Fibroblast of lung (primary cell): ENCODE results near the gene DLG2. TPM values are rescaled to one million over a fixed set of nuclear protein-coding genes. Genes with fewer than 3 reads are reported as not detected.
A peak's percentile ranks its signal among the peaks of the same experiment; 100 is the strongest.

Source experiments
- DNase-seq, 2 donors: peaks; one replicate each; pipeline versions ENCODE4 v3.0.0 to v3.0.0-alpha.2; 2010; ENCODE audit warnings: low read depth in 2 of 2
- H2AFZ ChIP-seq: 2 replicates; pipeline ENCODE4 v1.5.1; 2012; ENCODE audit warnings: low read length, control low read depth, inconsistent platforms
- H3K27ac ChIP-seq: 2 replicates; pipeline ENCODE4 v1.5.1; 2011; ENCODE audit warnings: low read length, control low read depth; ENCODE audit not compliant: insufficient read depth
- H3K27me3 ChIP-seq: 2 replicates; pipeline ENCODE4 v1.5.1; 2011; ENCODE audit warnings: mild to moderate bottlenecking, low read length; ENCODE audit not compliant: control insufficient read depth, insufficient read depth
- H3K36me3 ChIP-seq: 2 replicates; pipeline ENCODE4 v1.5.1; 2011; ENCODE audit warnings: low read length; ENCODE audit not compliant: control insufficient read depth, insufficient read depth
- H3K4me1 ChIP-seq: 2 replicates; pipeline ENCODE4 v1.5.1; 2011; ENCODE audit warnings: low read length; ENCODE audit not compliant: control insufficient read depth, insufficient read depth; ENCODE audit errors: extremely low read depth
- H3K4me2 ChIP-seq: 2 replicates; pipeline ENCODE4 v1.5.1; 2011; ENCODE audit warnings: low read length, control low read depth; ENCODE audit not compliant: insufficient read depth; ENCODE audit errors: extremely low read depth
- H3K4me3 ChIP-seq, 4 experiments: fragments of 200-600 bp in 1 of 4; sonication (generic) in 1 of 4; replicated peaks in 1 of 4; 2 replicates each; pipeline ENCODE4 v1.5.1; 2011 to 2016; ENCODE audit warnings: low read length in 4 of 4, low read depth in 3 of 4, mild to moderate bottlenecking in 3 of 4, control low read depth in 2 of 4, inconsistent platforms in 1 of 4, mixed read lengths in 1 of 4; ENCODE audit not compliant: insufficient read depth in 1 of 4; ENCODE audit errors: control extremely low read depth in 1 of 4
- H3K79me2 ChIP-seq: 2 replicates; pipeline ENCODE4 v1.5.1; 2012; ENCODE audit warnings: mild to moderate bottlenecking, low read length, inconsistent platforms; ENCODE audit not compliant: control insufficient read depth, insufficient read depth
- H3K9ac ChIP-seq: 2 replicates; pipeline ENCODE4 v1.5.1; 2011; ENCODE audit warnings: mild to moderate bottlenecking, low read length, control low read depth; ENCODE audit not compliant: insufficient read depth
- H3K9me3 ChIP-seq: 2 replicates; pipeline ENCODE4 v1.5.1; 2012; ENCODE audit warnings: low read depth, low read length; ENCODE audit not compliant: control insufficient read depth, insufficient read depth
- H4K20me1 ChIP-seq: 2 replicates; pipeline ENCODE4 v1.5.1; 2011; ENCODE audit warnings: low read length; ENCODE audit not compliant: control insufficient read depth, insufficient read depth; ENCODE audit errors: extremely low read depth
- EZH2 ChIP-seq: IDR thresholded peaks from 2 replicates; pipeline ENCODE4 v1.5.1; 2012; ENCODE audit warnings: low read length, control low read depth, mild to moderate bottlenecking; ENCODE audit errors: missing control alignments
- polyA plus RNA-seq, 2 donors: library from polyadenylated mRNA; depleted of rRNA in 1 of 2; stranded (reverse) in 1 of 2; unstranded in 1 of 2; fragments of >200 nt; gene quantifications; 2 replicates each; pipeline ENCODE4 v1.2.1, GENCODE V29; 2011 to 2012; ENCODE audit warnings: missing spikeins in 1 of 2
- total RNA-seq: library from RNA; depleted of rRNA; stranded (reverse); fragments of >200 nt; gene quantifications from 2 replicates; pipeline ENCODE4 v1.2.1, GENCODE V29; 2014
- TF ChIP-seq, protein P1 (sequence below), 2 donors: IDR thresholded peaks in 1 of 2; conservative IDR thresholded peaks in 1 of 2; 1 replicate in 1 of 2; 2 replicates in 1 of 2; pipeline ENCODE4 v1.5.1; 2011 to 2012; ENCODE audit warnings: low read length in 2 of 2, control low read depth in 1 of 2, inconsistent platforms in 1 of 2, low read depth in 1 of 2, mild to moderate bottlenecking in 1 of 2

DLG2 gene
- total and polyA plus RNA-seq, 2 donors (not counting 1 experiment from before 2014, with no cell fraction given), result 0.77 to 2.3 TPM

DNA sequence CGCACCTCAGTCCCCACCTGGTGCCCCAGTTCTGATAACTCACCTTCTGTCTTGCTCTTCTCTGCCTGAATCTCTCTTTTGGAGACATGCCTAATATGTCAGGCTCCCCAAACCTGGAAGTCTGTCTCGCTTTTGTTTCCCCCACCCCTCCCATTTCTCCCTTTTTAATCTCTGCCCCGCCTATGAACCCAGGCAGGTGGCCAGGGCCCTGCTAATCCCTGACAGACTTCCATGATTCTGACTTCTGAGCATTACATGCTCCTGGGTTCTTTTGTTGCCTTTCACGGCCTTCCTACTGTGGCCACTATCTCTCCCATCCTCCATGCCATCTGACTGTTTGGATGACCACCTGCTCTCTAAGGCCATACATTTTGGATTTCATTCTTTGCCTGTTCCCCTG lies 1220.1 kb downstream of the DLG2 start:
- no peak overlapping the region for H3K27ac ChIP-seq
- no peaks in the 10 kb centered on the region for H3K9me3 ChIP-seq
- no peaks in the 10 kb centered on the region for H3K27me3 ChIP-seq
- H3K79me2 ChIP-seq, result no peaks in the 10 kb centered on the region
- no peak overlapping the region for H2AFZ ChIP-seq
- H3K9ac ChIP-seq, result no peak overlapping the region
- no peaks in the 10 kb centered on the region for H3K36me3 ChIP-seq
- H3K4me3 ChIP-seq, result no peak overlapping the region
- DNase-seq, result no peak
- no peak overlapping the region for H3K4me2 ChIP-seq
- H4K20me1 ChIP-seq, result no peaks in the 10 kb centered on the region
- no peaks in the 10 kb centered on the region for H3K4me1 ChIP-seq
- TF ChIP-seq, protein P1, sequence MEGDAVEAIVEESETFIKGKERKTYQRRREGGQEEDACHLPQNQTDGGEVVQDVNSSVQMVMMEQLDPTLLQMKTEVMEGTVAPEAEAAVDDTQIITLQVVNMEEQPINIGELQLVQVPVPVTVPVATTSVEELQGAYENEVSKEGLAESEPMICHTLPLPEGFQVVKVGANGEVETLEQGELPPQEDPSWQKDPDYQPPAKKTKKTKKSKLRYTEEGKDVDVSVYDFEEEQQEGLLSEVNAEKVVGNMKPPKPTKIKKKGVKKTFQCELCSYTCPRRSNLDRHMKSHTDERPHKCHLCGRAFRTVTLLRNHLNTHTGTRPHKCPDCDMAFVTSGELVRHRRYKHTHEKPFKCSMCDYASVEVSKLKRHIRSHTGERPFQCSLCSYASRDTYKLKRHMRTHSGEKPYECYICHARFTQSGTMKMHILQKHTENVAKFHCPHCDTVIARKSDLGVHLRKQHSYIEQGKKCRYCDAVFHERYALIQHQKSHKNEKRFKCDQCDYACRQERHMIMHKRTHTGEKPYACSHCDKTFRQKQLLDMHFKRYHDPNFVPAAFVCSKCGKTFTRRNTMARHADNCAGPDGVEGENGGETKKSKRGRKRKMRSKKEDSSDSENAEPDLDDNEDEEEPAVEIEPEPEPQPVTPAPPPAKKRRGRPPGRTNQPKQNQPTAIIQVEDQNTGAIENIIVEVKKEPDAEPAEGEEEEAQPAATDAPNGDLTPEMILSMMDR (conservative IDR thresholded peaks at IDR 0.05 in 1 of 2, IDR thresholded peaks at IDR 0.05 in 1 of 2; ENCODE audit: low read depth in 1 of 2, low read length in 2 of 2), result no peak
- TF ChIP-seq EZH2, result no peak

DNA sequence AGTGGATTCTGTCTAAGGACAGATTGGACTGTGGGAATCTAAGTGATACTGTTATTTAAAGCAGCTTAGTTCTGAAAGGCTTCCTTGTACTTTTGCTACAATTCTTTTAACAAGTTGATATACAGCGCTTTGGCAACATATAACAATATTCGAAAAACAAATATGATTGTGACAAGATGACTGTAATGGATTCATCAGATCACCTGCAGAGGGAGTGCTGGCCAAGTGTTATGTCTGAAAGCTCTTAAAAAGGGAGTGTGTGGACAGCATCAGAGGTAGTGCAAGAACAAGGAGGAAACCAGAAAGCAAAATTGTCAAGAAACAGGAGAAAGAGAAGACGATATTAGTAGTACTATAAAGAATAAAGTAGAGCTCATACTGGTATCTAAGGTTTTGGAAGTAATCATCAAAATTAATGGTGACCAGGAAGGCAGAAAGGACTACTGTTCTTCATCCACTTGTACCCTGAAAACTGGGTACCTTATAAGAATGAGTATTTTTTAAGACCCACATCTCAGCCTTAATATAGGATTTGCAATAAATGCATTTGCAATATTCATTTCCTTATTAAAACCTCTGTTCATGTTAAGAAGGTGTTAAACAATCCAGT lies 1229.0 kb downstream of the DLG2 start:
- TF ChIP-seq EZH2, result no peak
- TF ChIP-seq, protein P1 (conservative IDR thresholded peaks at IDR 0.05 in 1 of 2, IDR thresholded peaks at IDR 0.05 in 1 of 2; ENCODE audit: low read depth in 1 of 2, low read length in 2 of 2), result no peak
- no peak overlapping the region for H3K27ac ChIP-seq
- H3K4me3 ChIP-seq, result no peak overlapping the region
- no peaks in the 10 kb centered on the region for H3K79me2 ChIP-seq
- peak in 1 of 2 donors; percentile 16 for DNase-seq
- H3K4me1 ChIP-seq, result no peaks in the 10 kb centered on the region
- H3K4me2 ChIP-seq, result no peak overlapping the region
- no peak overlapping the region for H2AFZ ChIP-seq
- H3K9me3 ChIP-seq, result no peaks in the 10 kb centered on the region
- H3K27me3 ChIP-seq, result no peaks in the 10 kb centered on the region
- H3K9ac ChIP-seq, result no peak overlapping the region
- no peaks in the 10 kb centered on the region for H3K36me3 ChIP-seq
- no peaks in the 10 kb centered on the region for H4K20me1 ChIP-seq

DNA sequence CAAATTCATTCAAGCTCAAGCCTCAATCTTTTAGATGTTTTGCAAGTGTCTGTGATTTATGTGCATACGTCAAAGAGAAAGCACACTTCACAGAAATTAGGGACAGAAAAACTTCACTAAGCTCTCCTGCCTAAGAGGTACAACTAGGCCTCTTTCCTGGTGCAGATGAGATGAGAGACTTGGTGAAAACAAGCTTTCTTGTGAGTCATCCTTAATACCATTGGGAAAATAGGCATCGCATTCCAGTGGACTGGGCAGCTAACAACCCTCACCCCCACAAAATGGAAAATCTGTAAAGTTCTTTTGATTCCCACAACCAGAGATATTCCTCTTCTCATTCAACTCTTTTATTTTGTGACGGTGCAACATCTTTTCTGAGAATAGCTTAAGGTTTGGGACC lies 1230.6 kb downstream of the DLG2 start:
- DNase-seq, result peak in 1 of 2 donors; percentile 26
- no peak overlapping the region for H3K9ac ChIP-seq
- no peak overlapping the region for H3K27ac ChIP-seq
- H3K79me2 ChIP-seq, result no peaks in the 10 kb centered on the region
- H2AFZ ChIP-seq, result no peak overlapping the region
- TF ChIP-seq, protein P1 (conservative IDR thresholded peaks at IDR 0.05 in 1 of 2, IDR thresholded peaks at IDR 0.05 in 1 of 2; ENCODE audit: low read depth in 1 of 2, low read length in 2 of 2), result no peak
- no peak for TF ChIP-seq EZH2
- no peaks in the 10 kb centered on the region for H3K4me1 ChIP-seq
- H3K4me3 ChIP-seq, result no peak overlapping the region
- no peaks in the 10 kb centered on the region for H4K20me1 ChIP-seq
- H3K36me3 ChIP-seq, result no peaks in the 10 kb centered on the region
- H3K4me2 ChIP-seq, result no peak overlapping the region
- no peaks in the 10 kb centered on the region for H3K27me3 ChIP-seq
- H3K9me3 ChIP-seq, result no peaks in the 10 kb centered on the region
